Hepatocyte (in vitro differentiated cells): Measurements from ENCODE around the gene CSMD2. TPM values are rescaled to one million over a fixed set of nuclear protein-coding genes. Genes with fewer than 3 reads are reported as not detected.
A peak's percentile ranks its signal among the peaks of the same experiment; 100 is the strongest.

Experiments used
- DNase-seq: peaks from one replicate; pipeline ENCODE4 v3.0.0-alpha.2; 2016; ENCODE audit warnings: low spot score
- H2AFZ ChIP-seq: fragments of 200-600 bp; sonication (generic); 2 replicates; pipeline ENCODE4 v1.6.0; 2016; ENCODE audit warnings: antibody characterized with exemption, mild to moderate bottlenecking
- H3K27ac ChIP-seq: fragments of 200-600 bp; sonication (generic); 2 replicates; pipeline ENCODE4 v1.5.1; 2016; ENCODE audit warnings: mild to moderate bottlenecking
- H3K27me3 ChIP-seq: fragments of 200-600 bp; sonication (generic); 2 replicates; pipeline ENCODE4 v1.6.1; 2016
- H3K36me3 ChIP-seq: fragments of 200-600 bp; sonication (generic); replicated peaks from 2 replicates; pipeline ENCODE4 v1.5.1; 2016; ENCODE audit warnings: low read depth; ENCODE audit not compliant: insufficient read depth
- H3K4me1 ChIP-seq: fragments of 200-600 bp; sonication (generic); 2 replicates; pipeline ENCODE4 v1.5.1; 2016; ENCODE audit warnings: mild to moderate bottlenecking, moderate library complexity; ENCODE audit not compliant: insufficient read depth
- H3K4me2 ChIP-seq: fragments of 200-600 bp; sonication (generic); 2 replicates; pipeline ENCODE4 v1.6.0; 2016
- H3K4me3 ChIP-seq: fragments of 200-600 bp; sonication (generic); 2 replicates; pipeline ENCODE4 v1.5.1; 2016; ENCODE audit warnings: mild to moderate bottlenecking
- H3K79me2 ChIP-seq: fragments of 200-600 bp; sonication (generic); 2 replicates; pipeline ENCODE4 v1.6.0; 2017; ENCODE audit warnings: mild to moderate bottlenecking
- H3K9me2 ChIP-seq: fragments of 200-600 bp; sonication (generic); replicated peaks from 2 replicates; pipeline ENCODE4 v1.6.0; 2017; ENCODE audit warnings: mild to moderate bottlenecking; ENCODE audit not compliant: insufficient read depth
- H3K9me3 ChIP-seq: fragments of 200-600 bp; sonication (generic); 2 replicates; pipeline ENCODE4 v1.5.1; 2016; ENCODE audit warnings: low read depth, mild to moderate bottlenecking
- H4K20me1 ChIP-seq: fragments of 200-600 bp; sonication (generic); 2 replicates; pipeline ENCODE4 v1.6.0; 2016; ENCODE audit warnings: mild to moderate bottlenecking; ENCODE audit not compliant: insufficient read depth, poor library complexity, severe bottlenecking
- EZH2 ChIP-seq: fragments of 200-600 bp; sonication (generic); IDR thresholded peaks from 2 replicates; pipeline ENCODE4 v1.6.1; 2016; ENCODE audit warnings: antibody characterized with exemption, mild to moderate bottlenecking, borderline replicate concordance
- EZH2phosphoT487 ChIP-seq: fragments of 200-600 bp; sonication (generic); IDR thresholded peaks from one replicate; pipeline ENCODE4 v1.6.1; 2018; ENCODE audit warnings: antibody characterized with exemption, mild to moderate bottlenecking, low read depth, moderate library complexity; ENCODE audit not compliant: unreplicated experiment, severe bottlenecking
- WGBS: methylation state at CpG from one replicate; pipeline ENCODE4 v1.1.6; 2016; ENCODE audit warnings: low lambda C conversion rate; ENCODE audit errors: missing lambda C conversion rate; 5-methylcytosine and 5-hydroxymethylcytosine counted together
- polyA plus RNA-seq: library from polyadenylated mRNA; unstranded; fragments of >200 nt; fragmentation: Nextera tagmentation; extraction: Ambion mirVana; gene quantifications from 2 replicates; pipeline ENCODE4 v1.2.1, GENCODE V29; 2016
- total RNA-seq: library from RNA; depleted of rRNA; stranded (reverse); fragments of >200 nt; gene quantifications from 2 replicates; pipeline ENCODE4 v1.2.3, GENCODE V29; 2014
- TF ChIP-seq, protein P1 (sequence below): fragments of 200-600 bp; sonication (generic); IDR thresholded peaks from 2 replicates; pipeline ENCODE4 v1.5.1; 2016; ENCODE audit warnings: antibody characterized with exemption, mild to moderate bottlenecking; ENCODE audit not compliant: poor library complexity

The CSMD2 gene
- total and polyA plus RNA-seq, 2 experiments from 2014 or later: 0.10 to 0.37 TPM

DNA sequence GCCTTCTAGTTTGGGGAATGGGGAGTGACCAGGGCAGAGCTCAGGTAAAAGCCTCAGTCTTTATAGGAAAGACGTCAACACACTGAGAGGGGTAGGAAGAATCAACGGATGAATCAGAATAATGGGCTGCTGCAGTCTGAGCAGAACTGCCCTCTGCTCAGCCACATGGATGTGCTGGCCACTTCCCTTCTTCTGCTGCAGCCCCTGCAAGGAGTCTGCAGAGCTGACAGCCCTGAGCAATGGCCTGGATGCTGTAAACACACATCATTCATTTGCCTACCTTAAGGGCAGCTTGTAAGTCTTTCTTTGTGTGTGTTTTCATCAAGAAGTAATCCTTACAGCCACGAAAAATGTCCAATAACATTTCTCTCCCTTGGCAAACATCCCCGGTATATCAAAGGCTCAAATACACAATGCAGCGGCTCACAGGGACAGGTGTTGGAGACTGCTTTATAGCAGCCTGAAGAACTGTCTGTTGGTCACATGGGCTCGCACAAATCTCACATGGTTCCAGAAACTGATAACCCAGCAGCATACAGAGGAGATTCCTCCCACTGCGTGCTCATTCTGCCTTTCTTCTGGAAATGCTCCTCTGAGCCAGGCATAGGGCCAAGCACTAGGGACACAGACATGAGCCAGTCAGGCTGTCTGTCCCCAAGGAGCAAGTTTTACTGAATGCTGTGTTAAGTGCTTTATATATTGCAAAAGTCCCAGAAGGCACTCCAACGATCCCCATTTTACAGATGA, 191.1 kb downstream of the CSMD2 start:
- TF ChIP-seq EZH2: no peak
- TF ChIP-seq EZH2phosphoT487: no peak
- TF ChIP-seq, protein P1, sequence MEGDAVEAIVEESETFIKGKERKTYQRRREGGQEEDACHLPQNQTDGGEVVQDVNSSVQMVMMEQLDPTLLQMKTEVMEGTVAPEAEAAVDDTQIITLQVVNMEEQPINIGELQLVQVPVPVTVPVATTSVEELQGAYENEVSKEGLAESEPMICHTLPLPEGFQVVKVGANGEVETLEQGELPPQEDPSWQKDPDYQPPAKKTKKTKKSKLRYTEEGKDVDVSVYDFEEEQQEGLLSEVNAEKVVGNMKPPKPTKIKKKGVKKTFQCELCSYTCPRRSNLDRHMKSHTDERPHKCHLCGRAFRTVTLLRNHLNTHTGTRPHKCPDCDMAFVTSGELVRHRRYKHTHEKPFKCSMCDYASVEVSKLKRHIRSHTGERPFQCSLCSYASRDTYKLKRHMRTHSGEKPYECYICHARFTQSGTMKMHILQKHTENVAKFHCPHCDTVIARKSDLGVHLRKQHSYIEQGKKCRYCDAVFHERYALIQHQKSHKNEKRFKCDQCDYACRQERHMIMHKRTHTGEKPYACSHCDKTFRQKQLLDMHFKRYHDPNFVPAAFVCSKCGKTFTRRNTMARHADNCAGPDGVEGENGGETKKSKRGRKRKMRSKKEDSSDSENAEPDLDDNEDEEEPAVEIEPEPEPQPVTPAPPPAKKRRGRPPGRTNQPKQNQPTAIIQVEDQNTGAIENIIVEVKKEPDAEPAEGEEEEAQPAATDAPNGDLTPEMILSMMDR: no peak
- H3K36me3 ChIP-seq: no peaks in the 10 kb centered on the region
- no peak overlapping the region for H3K4me3 ChIP-seq
- no peaks in the 10 kb centered on the region for H3K9me3 ChIP-seq
- H3K27me3 ChIP-seq: peaks cover 15% of the 10 kb centered on the region
- DNase-seq: peak; percentile 38
- 54% methylated on average over 8 of the region's 8 CpGs for WGBS
- H3K27ac ChIP-seq: no peak overlapping the region
- no peak overlapping the region for H2AFZ ChIP-seq
- no peaks in the 10 kb centered on the region for H4K20me1 ChIP-seq
- H3K9me2 ChIP-seq: no peaks in the 10 kb centered on the region
- H3K79me2 ChIP-seq: no peaks in the 10 kb centered on the region
- H3K4me2 ChIP-seq: no peak overlapping the region
- peaks cover 4% of the 10 kb centered on the region for H3K4me1 ChIP-seq

DNA sequence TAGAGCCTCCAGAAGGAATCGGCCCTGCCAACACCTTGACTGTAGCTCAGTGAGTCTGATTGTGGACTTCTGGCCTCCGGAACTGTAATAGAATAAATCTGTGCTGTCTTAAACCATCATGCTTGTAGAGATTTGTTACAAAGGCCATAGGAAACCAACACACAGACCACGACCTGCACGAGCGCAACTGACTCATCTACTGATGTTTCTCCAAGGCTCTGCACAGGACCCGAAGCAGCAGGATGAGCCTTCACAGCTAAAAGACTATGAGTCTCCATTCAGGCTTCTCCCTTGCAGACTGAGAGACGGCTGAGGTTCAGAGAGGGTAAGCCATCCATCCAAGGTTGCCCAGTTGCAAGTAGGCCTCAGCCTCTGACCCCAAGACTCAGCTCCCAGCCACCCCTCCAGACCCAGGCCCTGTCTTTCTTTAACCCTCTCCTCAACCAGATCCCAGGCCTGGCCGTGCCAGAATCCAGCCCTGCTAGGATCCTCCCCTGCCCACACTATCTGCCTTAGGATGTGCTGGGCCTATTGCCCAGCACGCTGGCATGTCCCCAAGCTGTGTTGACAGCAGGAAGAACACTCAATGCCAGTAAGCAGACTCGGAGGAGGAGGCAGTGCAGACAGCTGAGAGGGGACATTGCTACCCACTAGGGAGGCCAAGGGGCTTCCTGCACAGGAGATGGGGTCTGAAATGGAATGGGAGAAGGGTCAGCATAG, 192.2 kb downstream of the CSMD2 start:
- H3K36me3 ChIP-seq: no peaks in the 10 kb centered on the region

DNA sequence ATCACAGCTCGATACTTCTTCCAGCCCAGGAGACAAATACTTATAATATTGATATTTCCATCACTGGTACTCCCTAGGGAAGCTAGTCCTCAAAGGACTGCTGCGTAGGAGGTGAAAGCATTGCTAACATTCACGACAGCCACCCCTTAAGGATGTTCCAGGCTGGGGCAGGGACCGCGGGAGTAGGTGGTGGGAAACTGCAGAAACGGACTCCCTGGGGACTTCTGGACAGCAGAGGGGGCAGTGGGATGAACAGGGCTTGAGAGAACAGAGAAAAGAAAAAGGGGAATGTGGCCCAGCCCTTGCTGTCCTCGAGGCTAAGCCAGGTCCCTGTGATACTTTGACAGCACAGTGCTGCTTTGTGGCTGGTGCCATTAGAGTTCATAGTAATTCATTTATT, 193.1 kb downstream of the CSMD2 start:
- Histone ChIP-seq H3K79me2 (no peaks in the 10 kb centered on the region), H3K9me2 (no peaks in the 10 kb centered on the region), H2AFZ (no peak overlapping the region), H3K4me2 (no peak overlapping the region), H3K27me3 (peaks cover 4% of the 10 kb centered on the region), H3K4me1 (peaks cover 4% of the 10 kb centered on the region), H3K36me3 (no peaks in the 10 kb centered on the region), H4K20me1 (no peaks in the 10 kb centered on the region), H3K9me3 (no peaks in the 10 kb centered on the region), H3K27ac (no peak overlapping the region), H3K4me3 (no peak overlapping the region)
- DNase-seq: no peak
- TF ChIP-seq, protein P1: no peak
- TF ChIP-seq EZH2phosphoT487 (no peak), EZH2 (no peak)
- 76% methylated on average over 7 of the region's 7 CpGs for WGBS

More for the DNA sequence above, 192.2 kb downstream of the CSMD2 start:
- H3K27ac ChIP-seq: no peak overlapping the region
- no peak for DNase-seq
- H3K4me1 ChIP-seq: peaks cover 4% of the 10 kb centered on the region
- no peak overlapping the region for H2AFZ ChIP-seq
- 80% methylated on average over 10 of the region's 10 CpGs for WGBS
- H3K9me2 ChIP-seq: no peaks in the 10 kb centered on the region
- H3K4me2 ChIP-seq: no peak overlapping the region
- H3K4me3 ChIP-seq: no peak overlapping the region
- peaks cover 13% of the 10 kb centered on the region for H3K27me3 ChIP-seq
- H3K9me3 ChIP-seq: no peaks in the 10 kb centered on the region
- TF ChIP-seq EZH2: no peak
- TF ChIP-seq EZH2phosphoT487: no peak
- TF ChIP-seq, protein P1: no peak
- no peaks in the 10 kb centered on the region for H4K20me1 ChIP-seq
- H3K79me2 ChIP-seq: no peaks in the 10 kb centered on the region
